HepG2 (cell line): ENCODE data around the gene TMEM214. TPM values are rescaled to one million over a fixed set of nuclear protein-coding genes. Genes with fewer than 3 reads are reported as not detected.
A peak's percentile ranks its signal among the peaks of the same experiment; 100 is the strongest.

Experiments used
- EED ChIP-seq: sonication (generic); formaldehyde crosslinking; IDR thresholded peaks from 2 replicates; pipeline ENCODE4 v1.5.0; 2020; ENCODE audit warnings: mild to moderate bottlenecking, missing genetic modification reagents
- ERF ChIP-seq: IDR thresholded peaks from 2 replicates; pipeline ENCODE4 v1.6.1; 2018; ENCODE audit warnings: missing biosample characterization, missing genetic modification reagents
- HES4 ChIP-seq: sonication (generic); formaldehyde crosslinking; IDR thresholded peaks from 2 replicates; pipeline ENCODE4 v1.9.0; 2021; ENCODE audit warnings: mild to moderate bottlenecking, missing genetic modification reagents, borderline replicate concordance
- KAT7 ChIP-seq: IDR thresholded peaks from 2 replicates; pipeline ENCODE4 v1.6.1; 2018; ENCODE audit warnings: borderline replicate concordance, missing compliant biosample characterization
- NRL ChIP-seq: sonication (generic); formaldehyde crosslinking; IDR thresholded peaks from 2 replicates; pipeline ENCODE4 v1.5.0; 2020; ENCODE audit warnings: missing genetic modification reagents, mild to moderate bottlenecking, moderate library complexity, borderline replicate concordance
- SIX4 ChIP-seq: sonication (generic); formaldehyde crosslinking; IDR thresholded peaks from 2 replicates; pipeline ENCODE4 v1.4.0; 2020; ENCODE audit warnings: missing genetic modification reagents
- SMARCC2 ChIP-seq: fragments of 450-650 bp; IDR thresholded peaks from 2 replicates; pipeline ENCODE4 v1.6.1; 2017; ENCODE audit warnings: antibody characterized with exemption, mild to moderate bottlenecking
- SMC3 ChIP-seq: IDR thresholded peaks from 2 replicates; pipeline ENCODE4 v1.6.1; 2011; ENCODE audit warnings: low read length, improper control_type of control experiment
- U2AF1 ChIP-seq: fragments of 200-400 bp; formaldehyde crosslinking; optimal IDR thresholded peaks from 2 replicates; pipeline ENCODE3; 2017; ENCODE audit warnings: mild to moderate bottlenecking, low read depth, low read length
- ZBTB38 ChIP-seq: sonication (generic); formaldehyde crosslinking; IDR thresholded peaks from 2 replicates; pipeline ENCODE4 v1.5.1; 2020; ENCODE audit warnings: mild to moderate bottlenecking, missing genetic modification reagents
- ZBTB42 ChIP-seq: sonication (generic); formaldehyde crosslinking; IDR thresholded peaks from 2 replicates; pipeline ENCODE4 v1.5.0; 2020; ENCODE audit warnings: mild to moderate bottlenecking, missing genetic modification reagents
- ZNF136 ChIP-seq: sonication (generic); formaldehyde crosslinking; IDR thresholded peaks from 2 replicates; pipeline ENCODE4 v1.8.1; 2022; ENCODE audit warnings: low read depth, mild to moderate bottlenecking, moderate library complexity, missing genetic modification reagents
- ZNF768 ChIP-seq: sonication (generic); formaldehyde crosslinking; IDR thresholded peaks from 2 replicates; pipeline ENCODE4 v1.4.0; 2020; ENCODE audit warnings: missing genetic modification reagents
- polyA plus RNA-seq, 8 experiments: library from polyadenylated mRNA; depleted of rRNA in 3 of 8; stranded (reverse) in 7 of 8; unstranded in 1 of 8; fragments of >200 nt; fragmentation: Illumina TruSeq in 4 of 8; extraction: Trizol in 4 of 8; gene quantifications; 2 replicates each; pipeline versions ENCODE4 v1.2.1 to v1.2.3, GENCODE V29; 2011 to 2016; ENCODE audit warnings: low read depth in 4 of 8, missing spikeins in 1 of 8, mixed read lengths in 1 of 8; ENCODE audit not compliant: insufficient read depth in 1 of 8
- total RNA-seq, 5 experiments: library from RNA; depleted of rRNA; stranded (reverse); fragments of >200 nt; fragmentation: Illumina TruSeq; extraction: Trizol; gene quantifications; 2 replicates each; pipeline ENCODE4 v1.2.3, GENCODE V29; 2016; ENCODE audit warnings: low read depth in 1 of 5
- TF ChIP-seq, protein P1 (sequence below): sonication (generic); formaldehyde crosslinking; IDR thresholded peaks from 2 replicates; pipeline ENCODE4 v1.5.0; 2020; ENCODE audit warnings: mild to moderate bottlenecking, missing genetic modification reagents, borderline replicate concordance
- TF ChIP-seq, protein P2 (sequence below): sonication (generic); formaldehyde crosslinking; IDR thresholded peaks from 2 replicates; pipeline ENCODE4 v1.4.0; 2020; ENCODE audit warnings: missing genetic modification reagents
- TF ChIP-seq, protein P3 (sequence below): sonication (generic); formaldehyde crosslinking; IDR thresholded peaks from 2 replicates; pipeline ENCODE4 v1.4.0; 2020; ENCODE audit warnings: mild to moderate bottlenecking, missing genetic modification reagents
- TF ChIP-seq, protein P4 (sequence below): sonication (generic); formaldehyde crosslinking; conservative IDR thresholded peaks from 2 replicates; pipeline ENCODE4 v1.8.0; 2022; ENCODE audit warnings: mild to moderate bottlenecking, moderate library complexity, missing genetic modification reagents

Gene TMEM214
- total and polyA plus RNA-seq, 2 of the 13 experiments (the other 11 are each of a cell fraction or from before 2014, with no cell fraction given): 58.3 to 132 TPM

DNA sequence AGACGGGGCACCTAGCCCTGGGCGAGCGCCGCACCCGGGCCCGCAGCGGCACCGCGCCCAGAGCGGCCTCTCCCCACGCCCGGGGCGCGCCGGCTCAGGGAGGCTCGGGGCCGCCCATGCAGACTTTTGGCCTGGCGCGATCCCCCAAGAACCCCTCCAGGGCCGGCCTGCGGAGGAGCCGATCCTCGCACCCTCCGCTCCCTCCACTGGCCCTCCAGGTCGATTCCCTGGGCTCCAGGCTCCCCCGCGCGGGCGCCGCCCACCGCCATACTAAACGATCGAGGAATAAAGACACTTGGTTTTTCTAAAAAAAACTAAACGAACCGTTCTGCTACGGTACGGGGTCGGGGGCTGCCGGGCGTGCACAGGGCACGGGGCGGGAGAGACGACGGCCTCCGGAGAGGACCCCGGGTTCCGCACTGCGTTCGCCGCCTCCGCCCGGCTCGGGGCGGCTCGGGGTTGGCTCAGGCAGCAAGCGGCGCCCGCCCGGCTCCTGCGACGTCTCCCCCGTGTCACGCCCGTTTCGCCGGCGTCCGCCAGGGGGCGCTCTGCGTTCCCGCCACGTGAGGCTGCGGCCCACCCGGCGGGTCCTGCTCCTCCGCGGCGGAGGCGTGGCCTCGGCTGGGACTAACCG is 53.4 kb downstream of the TMEM214 start (continued):
- TF ChIP-seq, protein P1, sequence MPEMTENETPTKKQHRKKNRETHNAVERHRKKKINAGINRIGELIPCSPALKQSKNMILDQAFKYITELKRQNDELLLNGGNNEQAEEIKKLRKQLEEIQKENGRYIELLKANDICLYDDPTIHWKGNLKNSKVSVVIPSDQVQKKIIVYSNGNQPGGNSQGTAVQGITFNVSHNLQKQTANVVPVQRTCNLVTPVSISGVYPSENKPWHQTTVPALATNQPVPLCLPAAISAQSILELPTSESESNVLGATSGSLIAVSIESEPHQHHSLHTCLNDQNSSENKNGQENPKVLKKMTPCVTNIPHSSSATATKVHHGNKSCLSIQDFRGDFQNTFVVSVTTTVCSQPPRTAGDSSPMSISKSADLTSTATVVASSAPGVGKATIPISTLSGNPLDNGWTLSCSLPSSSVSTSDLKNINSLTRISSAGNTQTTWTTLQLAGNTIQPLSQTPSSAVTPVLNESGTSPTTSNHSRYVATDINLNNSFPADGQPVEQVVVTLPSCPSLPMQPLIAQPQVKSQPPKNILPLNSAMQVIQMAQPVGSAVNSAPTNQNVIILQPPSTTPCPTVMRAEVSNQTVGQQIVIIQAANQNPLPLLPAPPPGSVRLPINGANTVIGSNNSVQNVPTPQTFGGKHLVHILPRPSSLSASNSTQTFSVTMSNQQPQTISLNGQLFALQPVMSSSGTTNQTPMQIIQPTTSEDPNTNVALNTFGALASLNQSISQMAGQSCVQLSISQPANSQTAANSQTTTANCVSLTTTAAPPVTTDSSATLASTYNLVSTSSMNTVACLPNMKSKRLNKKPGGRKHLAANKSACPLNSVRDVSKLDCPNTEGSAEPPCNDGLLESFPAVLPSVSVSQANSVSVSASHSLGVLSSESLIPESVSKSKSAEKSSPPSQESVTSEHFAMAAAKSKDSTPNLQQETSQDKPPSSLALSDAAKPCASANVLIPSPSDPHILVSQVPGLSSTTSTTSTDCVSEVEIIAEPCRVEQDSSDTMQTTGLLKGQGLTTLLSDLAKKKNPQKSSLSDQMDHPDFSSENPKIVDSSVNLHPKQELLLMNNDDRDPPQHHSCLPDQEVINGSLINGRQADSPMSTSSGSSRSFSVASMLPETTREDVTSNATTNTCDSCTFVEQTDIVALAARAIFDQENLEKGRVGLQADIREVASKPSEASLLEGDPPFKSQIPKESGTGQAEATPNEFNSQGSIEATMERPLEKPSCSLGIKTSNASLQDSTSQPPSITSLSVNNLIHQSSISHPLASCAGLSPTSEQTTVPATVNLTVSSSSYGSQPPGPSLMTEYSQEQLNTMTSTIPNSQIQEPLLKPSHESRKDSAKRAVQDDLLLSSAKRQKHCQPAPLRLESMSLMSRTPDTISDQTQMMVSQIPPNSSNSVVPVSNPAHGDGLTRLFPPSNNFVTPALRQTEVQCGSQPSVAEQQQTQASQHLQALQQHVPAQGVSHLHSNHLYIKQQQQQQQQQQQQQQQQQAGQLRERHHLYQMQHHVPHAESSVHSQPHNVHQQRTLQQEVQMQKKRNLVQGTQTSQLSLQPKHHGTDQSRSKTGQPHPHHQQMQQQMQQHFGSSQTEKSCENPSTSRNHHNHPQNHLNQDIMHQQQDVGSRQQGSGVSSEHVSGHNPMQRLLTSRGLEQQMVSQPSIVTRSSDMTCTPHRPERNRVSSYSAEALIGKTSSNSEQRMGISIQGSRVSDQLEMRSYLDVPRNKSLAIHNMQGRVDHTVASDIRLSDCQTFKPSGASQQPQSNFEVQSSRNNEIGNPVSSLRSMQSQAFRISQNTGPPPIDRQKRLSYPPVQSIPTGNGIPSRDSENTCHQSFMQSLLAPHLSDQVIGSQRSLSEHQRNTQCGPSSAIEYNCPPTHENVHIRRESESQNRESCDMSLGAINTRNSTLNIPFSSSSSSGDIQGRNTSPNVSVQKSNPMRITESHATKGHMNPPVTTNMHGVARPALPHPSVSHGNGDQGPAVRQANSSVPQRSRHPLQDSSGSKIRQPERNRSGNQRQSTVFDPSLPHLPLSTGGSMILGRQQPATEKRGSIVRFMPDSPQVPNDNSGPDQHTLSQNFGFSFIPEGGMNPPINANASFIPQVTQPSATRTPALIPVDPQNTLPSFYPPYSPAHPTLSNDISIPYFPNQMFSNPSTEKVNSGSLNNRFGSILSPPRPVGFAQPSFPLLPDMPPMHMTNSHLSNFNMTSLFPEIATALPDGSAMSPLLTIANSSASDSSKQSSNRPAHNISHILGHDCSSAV (CRISPR knock-in tag): no peak
- no peak for TF ChIP-seq EED (CRISPR knock-in tag)
- TF ChIP-seq, protein P2, sequence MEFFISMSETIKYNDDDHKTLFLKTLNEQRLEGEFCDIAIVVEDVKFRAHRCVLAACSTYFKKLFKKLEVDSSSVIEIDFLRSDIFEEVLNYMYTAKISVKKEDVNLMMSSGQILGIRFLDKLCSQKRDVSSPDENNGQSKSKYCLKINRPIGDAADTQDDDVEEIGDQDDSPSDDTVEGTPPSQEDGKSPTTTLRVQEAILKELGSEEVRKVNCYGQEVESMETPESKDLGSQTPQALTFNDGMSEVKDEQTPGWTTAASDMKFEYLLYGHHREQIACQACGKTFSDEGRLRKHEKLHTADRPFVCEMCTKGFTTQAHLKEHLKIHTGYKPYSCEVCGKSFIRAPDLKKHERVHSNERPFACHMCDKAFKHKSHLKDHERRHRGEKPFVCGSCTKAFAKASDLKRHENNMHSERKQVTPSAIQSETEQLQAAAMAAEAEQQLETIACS: peak; percentile 55; the same call in 1 of the 2 replicates
- TF ChIP-seq, protein P3, sequence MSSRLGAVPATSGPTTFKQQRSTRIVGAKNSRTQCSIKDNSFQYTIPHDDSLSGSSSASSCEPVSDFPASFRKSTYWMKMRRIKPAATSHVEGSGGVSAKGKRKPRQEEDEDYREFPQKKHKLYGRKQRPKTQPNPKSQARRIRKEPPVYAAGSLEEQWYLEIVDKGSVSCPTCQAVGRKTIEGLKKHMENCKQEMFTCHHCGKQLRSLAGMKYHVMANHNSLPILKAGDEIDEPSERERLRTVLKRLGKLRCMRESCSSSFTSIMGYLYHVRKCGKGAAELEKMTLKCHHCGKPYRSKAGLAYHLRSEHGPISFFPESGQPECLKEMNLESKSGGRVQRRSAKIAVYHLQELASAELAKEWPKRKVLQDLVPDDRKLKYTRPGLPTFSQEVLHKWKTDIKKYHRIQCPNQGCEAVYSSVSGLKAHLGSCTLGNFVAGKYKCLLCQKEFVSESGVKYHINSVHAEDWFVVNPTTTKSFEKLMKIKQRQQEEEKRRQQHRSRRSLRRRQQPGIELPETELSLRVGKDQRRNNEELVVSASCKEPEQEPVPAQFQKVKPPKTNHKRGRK (CRISPR knock-in tag): no peak
- TF ChIP-seq ZNF768 (CRISPR knock-in tag): peak; percentile 69
- TF ChIP-seq ZBTB38 (CRISPR knock-in tag): peak; percentile 89
- TF ChIP-seq U2AF1: no peak
- no peak for TF ChIP-seq SIX4 (CRISPR knock-in tag)
- TF ChIP-seq ZNF136 (CRISPR knock-in tag): no peak
- TF ChIP-seq KAT7 (CRISPR knock-in tag): peak; percentile 92; the same call in 1 of the 2 replicates
- TF ChIP-seq HES4 (CRISPR knock-in tag): peak; percentile 60; the same call in 1 of the 2 replicates
- TF ChIP-seq NRL (CRISPR knock-in tag): 0 out of 2 replicates have a peak, but pooled peaks have one; percentile 15
- TF ChIP-seq SMC3: peak; percentile 37; the same call in 1 of the 2 replicates
- no peak for TF ChIP-seq SMARCC2
- peak; percentile 88 for TF ChIP-seq ERF (CRISPR knock-in tag)
- TF ChIP-seq, protein P4, sequence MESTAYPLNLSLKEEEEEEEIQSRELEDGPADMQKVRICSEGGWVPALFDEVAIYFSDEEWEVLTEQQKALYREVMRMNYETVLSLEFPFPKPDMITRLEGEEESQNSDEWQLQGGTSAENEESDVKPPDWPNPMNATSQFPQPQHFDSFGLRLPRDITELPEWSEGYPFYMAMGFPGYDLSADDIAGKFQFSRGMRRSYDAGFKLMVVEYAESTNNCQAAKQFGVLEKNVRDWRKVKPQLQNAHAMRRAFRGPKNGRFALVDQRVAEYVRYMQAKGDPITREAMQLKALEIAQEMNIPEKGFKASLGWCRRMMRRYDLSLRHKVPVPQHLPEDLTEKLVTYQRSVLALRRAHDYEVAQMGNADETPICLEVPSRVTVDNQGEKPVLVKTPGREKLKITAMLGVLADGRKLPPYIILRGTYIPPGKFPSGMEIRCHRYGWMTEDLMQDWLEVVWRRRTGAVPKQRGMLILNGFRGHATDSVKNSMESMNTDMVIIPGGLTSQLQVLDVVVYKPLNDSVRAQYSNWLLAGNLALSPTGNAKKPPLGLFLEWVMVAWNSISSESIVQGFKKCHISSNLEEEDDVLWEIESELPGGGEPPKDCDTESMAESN (CRISPR knock-in tag): peak; percentile 93; the same call in 1 of the 2 replicates
- TF ChIP-seq ZBTB42: no peak
